ENCODE results near the gene SYPL2. TPM values are rescaled to one million over a fixed set of nuclear protein-coding genes. Genes with fewer than 3 reads are reported as not detected.
A peak's percentile ranks its signal among the peaks of the same experiment; 100 is the strongest.
"Not testable (repeated sequence)": the region's sequence is repeated elsewhere in the genome, so short reads cannot be mapped to it uniquely, and the experiment has no call there.

The SYPL2 gene
- not detected for total RNA-seq

GRCh38 chr1:109466452-109467300 is at the start of gene SYPL2:
SYPL2 (plus strand) TSS chr1:109466546; CDS start chr1:109466844, 298 bp downstream.
- Histone ChIP-seq H3K27me3 (ENCODE audit: insufficient read depth, low read length) (peaks cover 90% of the 10 kb centered on the region), H3K4me3 (ENCODE audit: low read length) (peak within 1 kb of the TSS; percentile 26), H3K4me1 (ENCODE audit: insufficient read depth, low read length) (peaks cover 14% of the 10 kb centered on the region), H3K9me3 (ENCODE audit: low read depth, low read length) (no peaks in the 10 kb centered on the region)

- Histone ChIP-seq H3K4me1 (ENCODE audit: insufficient read depth, low read length) (peaks cover 20% of the 10 kb centered on the region), H3K4me3 (ENCODE audit: low read length) (no peak overlapping the region)
These were observed 42.8 kb upstream of the SYPL2 start for GRCh38 chr1:109423498-109423897.

DNA sequence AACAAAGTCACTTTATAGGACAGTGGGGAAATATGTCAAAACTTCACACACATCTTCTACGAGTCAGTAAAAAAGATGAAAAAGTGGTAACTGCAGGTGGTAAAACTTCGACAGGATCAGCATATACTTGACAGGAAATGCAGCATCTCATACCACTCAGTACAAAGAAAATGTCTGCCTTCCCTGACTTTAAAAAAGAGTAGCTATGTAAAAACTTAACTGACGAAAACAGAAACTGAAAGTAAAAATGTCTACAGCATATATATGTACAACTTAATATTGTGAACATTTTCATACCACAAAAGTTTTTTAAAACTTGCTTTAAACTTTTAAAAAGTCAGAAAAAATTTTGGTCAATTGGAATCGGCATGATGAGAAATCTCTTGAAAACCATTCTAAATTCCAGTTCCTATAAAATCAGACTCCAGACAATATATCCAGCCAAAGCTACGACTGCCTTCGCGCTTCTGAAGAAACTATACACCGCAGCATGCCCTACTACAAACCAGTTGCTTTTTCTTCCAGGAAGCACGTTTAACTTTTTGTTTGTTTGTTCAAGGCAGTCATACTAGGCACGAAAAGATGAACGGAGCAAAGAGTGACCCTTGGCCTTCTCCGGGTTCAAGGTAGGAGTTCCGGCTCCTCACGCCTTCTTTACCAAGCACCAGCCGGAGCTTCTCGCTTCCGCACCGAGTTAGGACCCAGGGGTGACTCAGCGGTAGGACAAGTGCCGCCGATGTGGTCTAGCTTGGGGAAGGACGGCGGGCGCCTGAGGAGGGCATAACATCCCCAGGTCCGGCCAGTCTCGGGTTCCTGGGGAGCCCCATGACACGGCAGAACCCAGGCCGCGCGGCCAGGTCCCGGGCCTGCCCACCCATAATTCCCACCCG is 40.7 kb upstream of the SYPL2 start:
- peaks cover 20% of the 10 kb centered on the region for H3K4me1 ChIP-seq (ENCODE audit: insufficient read depth, low read length)
- peak overlapping the region; percentile 69 for H3K4me3 ChIP-seq (ENCODE audit: low read length)
- no peaks in the 10 kb centered on the region for H3K9me3 ChIP-seq (ENCODE audit: low read depth, low read length)
- no peaks in the 10 kb centered on the region for H3K27me3 ChIP-seq (ENCODE audit: insufficient read depth, low read length)

More at GRCh38 chr1:109423498-109423897, 42.8 kb upstream of the SYPL2 start:
- H3K9me3 ChIP-seq (ENCODE audit: low read depth, low read length): no peaks in the 10 kb centered on the region
- H3K27me3 ChIP-seq (ENCODE audit: insufficient read depth, low read length): no peaks in the 10 kb centered on the region

DNA sequence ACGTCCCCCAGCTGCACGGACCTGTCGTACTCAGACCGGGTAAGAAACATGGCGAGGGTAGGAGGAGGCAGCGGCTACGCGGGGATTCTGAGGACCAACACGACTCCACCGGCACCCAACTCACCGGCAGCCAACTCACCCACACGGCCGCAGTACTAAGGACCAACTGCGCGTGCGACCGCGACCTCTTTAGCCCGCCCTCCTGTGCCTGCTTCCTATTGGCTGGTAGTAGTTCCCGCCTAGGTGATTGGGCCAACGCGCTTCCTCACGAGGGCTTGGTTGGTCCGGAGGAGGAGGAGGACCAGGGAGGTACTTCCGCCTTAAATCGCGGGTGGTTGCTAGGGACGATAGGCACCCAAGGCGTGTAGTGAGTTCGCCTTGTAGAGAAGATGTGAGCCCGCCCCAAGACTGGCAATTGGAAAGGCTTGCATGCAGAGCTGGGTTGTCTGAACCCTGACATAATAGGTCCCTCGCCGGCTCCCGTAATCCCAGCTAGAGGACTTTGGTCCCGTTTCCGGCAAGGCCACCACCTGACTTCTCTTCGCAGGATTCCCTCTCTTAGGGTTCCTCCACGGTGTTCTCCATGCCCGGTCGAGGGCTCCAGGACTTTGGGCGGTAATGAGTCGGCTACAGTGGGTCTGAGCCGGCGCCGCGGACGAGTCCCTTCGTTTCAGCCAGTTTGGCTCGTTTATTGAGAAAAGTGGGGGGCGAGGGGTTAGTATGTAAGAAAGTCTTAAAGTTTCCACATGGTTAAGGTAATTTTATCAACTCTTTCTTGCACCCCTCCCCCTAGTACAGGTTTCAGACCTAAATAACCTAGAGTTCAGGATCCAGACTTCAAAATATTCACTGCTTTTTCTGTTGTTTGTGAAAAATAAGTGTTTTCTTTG is 39.8 kb upstream of the SYPL2 start, which contains the start of gene PSMA5:
Gene PSMA5, minus strand, starts transcription at position 168 of the 890 bp plus-strand sequence. Its CDS starts 118 bp downstream, at position 50.
- peaks cover 20% of the 10 kb centered on the region for H3K4me1 ChIP-seq (ENCODE audit: insufficient read depth, low read length)
- H3K27me3 ChIP-seq (ENCODE audit: insufficient read depth, low read length): no peaks in the 10 kb centered on the region
- H3K9me3 ChIP-seq (ENCODE audit: low read depth, low read length): no peaks in the 10 kb centered on the region
- peak within 1 kb of the TSS; percentile 69 for H3K4me3 ChIP-seq (ENCODE audit: low read length)

DNA sequence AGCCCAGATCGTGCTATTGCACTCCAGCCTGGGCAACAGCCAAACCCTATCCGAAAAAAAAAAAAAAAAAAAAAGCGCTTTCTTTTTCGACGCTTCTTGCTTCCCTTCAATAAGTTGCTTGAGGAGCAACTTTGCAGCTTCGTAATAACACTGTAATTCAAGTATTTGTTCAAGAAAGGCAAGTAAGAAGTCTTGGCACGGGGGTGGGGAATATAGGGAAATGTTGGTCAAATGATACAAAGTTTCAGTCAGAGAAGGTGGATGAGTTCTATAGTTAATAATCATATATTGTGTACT is 39.2 kb upstream of the SYPL2 start:
- Histone ChIP-seq H3K9me3 (ENCODE audit: low read depth, low read length) (no peaks in the 10 kb centered on the region), H3K4me1 (ENCODE audit: insufficient read depth, low read length) (peaks cover 20% of the 10 kb centered on the region), H3K4me3 (ENCODE audit: low read length) (peak overlapping the region; percentile 69), H3K27me3 (ENCODE audit: insufficient read depth, low read length) (no peaks in the 10 kb centered on the region)

GRCh38 chr1:109432336-109432735 is 34.0 kb upstream of the SYPL2 start:
- H3K9me3 ChIP-seq (ENCODE audit: low read depth, low read length): no peaks in the 10 kb centered on the region
- H3K4me1 ChIP-seq (ENCODE audit: insufficient read depth, low read length): peaks cover under 1% of the 10 kb centered on the region
- H3K4me3 ChIP-seq (ENCODE audit: low read length): no peak overlapping the region
- no peaks in the 10 kb centered on the region for H3K27me3 ChIP-seq (ENCODE audit: insufficient read depth, low read length)

- no peak overlapping the region for H3K4me3 ChIP-seq (ENCODE audit: low read length)
- no peaks in the 10 kb centered on the region for H3K4me1 ChIP-seq (ENCODE audit: insufficient read depth, low read length)
- H3K27me3 ChIP-seq (ENCODE audit: insufficient read depth, low read length): no peaks in the 10 kb centered on the region
- H3K9me3 ChIP-seq (ENCODE audit: low read depth, low read length): no peaks in the 10 kb centered on the region
These were observed 33.0 kb upstream of the SYPL2 start for GRCh38 chr1:109433322-109433721.

GRCh38 chr1:109434484-109434883 is 31.9 kb upstream of the SYPL2 start:
- Histone ChIP-seq H3K4me1 (ENCODE audit: insufficient read depth, low read length) (no peaks in the 10 kb centered on the region), H3K4me3 (ENCODE audit: low read length) (no peak overlapping the region), H3K9me3 (ENCODE audit: low read depth, low read length) (no peaks in the 10 kb centered on the region), H3K27me3 (ENCODE audit: insufficient read depth, low read length) (no peaks in the 10 kb centered on the region)

GRCh38 chr1:109438798-109439297 is 27.5 kb upstream of the SYPL2 start:
- Histone ChIP-seq H3K4me3 (ENCODE audit: low read length) (no peak overlapping the region), H3K9me3 (ENCODE audit: low read depth, low read length) (no peaks in the 10 kb centered on the region), H3K4me1 (ENCODE audit: insufficient read depth, low read length) (no peaks in the 10 kb centered on the region), H3K27me3 (ENCODE audit: insufficient read depth, low read length) (peaks cover 30% of the 10 kb centered on the region)

DNA sequence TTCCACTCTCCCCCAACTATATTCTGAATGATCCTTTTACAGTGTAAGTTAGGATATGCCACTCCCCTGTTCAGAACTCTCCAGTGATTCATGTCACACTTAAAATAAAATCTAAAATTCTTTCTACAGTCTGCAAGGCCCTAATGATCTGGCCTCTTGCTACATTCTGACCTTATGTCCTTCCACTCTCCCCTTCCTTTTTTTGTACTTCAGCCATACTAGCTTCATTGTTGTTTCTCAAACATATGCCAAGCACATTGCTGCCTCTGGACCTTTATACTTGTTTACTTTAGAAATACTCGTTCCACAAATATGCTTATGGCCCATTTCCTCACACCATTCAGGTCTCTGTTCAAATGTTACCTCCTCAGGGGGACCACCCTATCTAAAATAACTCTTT is 25.3 kb upstream of the SYPL2 start:
- Histone ChIP-seq H3K4me1 (ENCODE audit: insufficient read depth, low read length) (no peaks in the 10 kb centered on the region), H3K27me3 (ENCODE audit: insufficient read depth, low read length) (peaks cover 42% of the 10 kb centered on the region), H3K4me3 (ENCODE audit: low read length) (no peak overlapping the region), H3K9me3 (ENCODE audit: low read depth, low read length) (no peaks in the 10 kb centered on the region)

GRCh38 chr1:109443476-109443875 is 22.9 kb upstream of the SYPL2 start:
- Histone ChIP-seq H3K9me3 (ENCODE audit: low read depth, low read length) (no peaks in the 10 kb centered on the region), H3K4me1 (ENCODE audit: insufficient read depth, low read length) (no peaks in the 10 kb centered on the region), H3K4me3 (ENCODE audit: low read length) (no peak overlapping the region), H3K27me3 (ENCODE audit: insufficient read depth, low read length) (peaks cover 54% of the 10 kb centered on the region)

DNA sequence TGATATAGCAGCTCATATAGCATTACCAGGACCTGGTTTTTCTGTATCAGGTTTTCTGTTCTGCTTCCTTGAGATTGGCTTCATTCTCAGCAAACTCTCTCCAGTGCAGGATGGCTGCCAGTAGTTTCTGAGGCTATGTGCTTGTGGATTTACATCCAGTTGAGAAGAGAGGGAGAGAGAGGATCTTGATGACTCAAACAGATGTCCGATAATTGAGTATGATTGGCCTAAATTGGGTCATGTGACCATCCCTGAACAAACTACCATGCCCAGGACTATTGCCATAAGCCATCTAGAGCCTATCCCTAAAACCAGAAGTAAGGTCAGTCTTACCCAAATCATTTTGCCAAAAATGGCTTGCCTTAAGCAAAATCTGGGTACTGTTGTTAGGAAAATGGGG is 22.0 kb upstream of the SYPL2 start:
- H3K4me1 ChIP-seq (ENCODE audit: insufficient read depth, low read length): no peaks in the 10 kb centered on the region
- H3K9me3 ChIP-seq (ENCODE audit: low read depth, low read length): no peaks in the 10 kb centered on the region
- H3K4me3 ChIP-seq (ENCODE audit: low read length): no peak overlapping the region
- H3K27me3 ChIP-seq (ENCODE audit: insufficient read depth, low read length): peaks cover 54% of the 10 kb centered on the region

DNA sequence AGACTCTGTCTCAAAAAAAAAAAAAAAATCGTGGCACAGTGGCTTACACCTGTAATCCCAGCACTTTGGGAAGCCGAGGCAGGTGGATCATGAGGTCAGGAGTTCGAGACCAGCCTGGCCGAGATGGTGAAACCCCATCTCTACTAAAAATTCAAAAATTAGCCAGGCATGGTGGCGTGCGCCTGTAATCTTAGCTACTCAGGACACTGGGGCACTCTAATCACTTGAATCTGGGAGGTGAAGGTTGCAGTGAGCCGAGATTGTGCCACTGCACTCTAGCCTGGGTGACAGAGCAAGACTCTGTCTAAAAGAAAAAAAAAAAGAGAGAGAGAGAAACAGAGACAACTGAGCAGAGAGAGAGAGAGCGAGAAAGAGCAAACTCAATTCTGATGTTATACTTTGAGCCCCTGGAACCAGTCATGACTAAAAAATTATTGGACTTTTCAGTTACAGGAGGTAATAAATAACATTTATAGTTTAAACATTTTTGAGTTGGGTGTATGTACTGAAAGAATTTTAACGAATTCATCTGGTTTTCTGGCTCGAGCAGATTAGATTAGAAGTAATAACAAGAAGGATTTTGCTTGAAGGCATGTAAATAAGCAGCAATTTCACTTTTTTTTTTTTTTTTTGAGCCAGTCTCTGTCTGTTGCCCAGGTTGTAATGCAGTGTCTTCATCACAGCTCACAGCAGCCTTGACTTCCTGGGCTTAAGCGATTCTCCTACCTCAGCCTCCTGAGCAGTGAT is 20.2 kb upstream of the SYPL2 start:
- H3K4me3 ChIP-seq (ENCODE audit: low read length); H3K4me1 ChIP-seq (ENCODE audit: insufficient read depth, low read length); H3K9me3 ChIP-seq (ENCODE audit: low read depth, low read length): not testable (repeated sequence)
- peaks cover 60% of the 10 kb centered on the region for H3K27me3 ChIP-seq (ENCODE audit: insufficient read depth, low read length)

- Histone ChIP-seq H3K9me3 (ENCODE audit: low read depth, low read length) (no peaks in the 10 kb centered on the region), H3K4me3 (ENCODE audit: low read length) (no peak overlapping the region), H3K27me3 (ENCODE audit: insufficient read depth, low read length) (peaks cover 46% of the 10 kb centered on the region), H3K4me1 (ENCODE audit: insufficient read depth, low read length) (no peaks in the 10 kb centered on the region)
These were observed 18.8 kb upstream of the SYPL2 start for GRCh38 chr1:109447524-109447923.
